B cell (primary cell): ENCODE data around the gene SGSH.

Source experiments
- CTCF ChIP-seq: fragments of 200-600 bp; IDR thresholded peaks from one replicate; pipeline ENCODE4 v1.8.0; 2022; ENCODE audit warnings: antibody characterized with exemption, mild to moderate bottlenecking
- EZH2 ChIP-seq: IDR thresholded peaks from 2 replicates; pipeline ENCODE4 v1.6.1; 2012; ENCODE audit warnings: borderline replicate concordance, low read depth, mild to moderate bottlenecking, moderate library complexity, low read length; ENCODE audit not compliant: insufficient read depth, poor library complexity, severe bottlenecking

GRCh38 chr17:80212109-80212508 is 8.0 kb downstream of the SGSH start:
- TF ChIP-seq CTCF (no peak), EZH2 (no peak)
